KG1 (cell line): ENCODE measurements around the gene DBF4B.

Experiments used
- DNase-seq: peaks from one replicate; lab custom pipeline; 2025; lab: John Stamatoyannopoulos, UW

Gene DBF4B

GRCh38 chr17:44777394-44778348, 69.2 kb downstream of the DBF4B start:
- DNase-seq: no peak

GRCh38 chr17:44778656-44779210, 70.3 kb downstream of the DBF4B start:
- no peak for DNase-seq

- peak; percentile 77 for DNase-seq
Measured at GRCh38 chr17:44779211-44780025, 71.0 kb downstream of the DBF4B start.

- DNase-seq: no peak
Measured at GRCh38 chr17:44780161-44780560, 71.7 kb downstream of the DBF4B start.

- DNase-seq: no peak
Measured at GRCh38 chr17:44780845-44781480, 72.5 kb downstream of the DBF4B start.

- DNase-seq: no peak
Measured at GRCh38 chr17:44781551-44782325, 73.3 kb downstream of the DBF4B start.

GRCh38 chr17:44782326-44782850, 73.9 kb downstream of the DBF4B start:
- DNase-seq: no peak

- no peak for DNase-seq
Measured at GRCh38 chr17:44785921-44786320, 77.5 kb downstream of the DBF4B start.

GRCh38 chr17:44786551-44787081, 78.2 kb downstream of the DBF4B start:
- DNase-seq: no peak

GRCh38 chr17:44787271-44787940, 78.9 kb downstream of the DBF4B start:
- DNase-seq: no peak

GRCh38 chr17:44788139-44788538, 79.7 kb downstream of the DBF4B start:
- no peak for DNase-seq

- no peak for DNase-seq
Measured at GRCh38 chr17:44792276-44792675, 83.8 kb downstream of the DBF4B start.

- DNase-seq: no peak
Measured at GRCh38 chr17:44793885-44794842, 85.7 kb downstream of the DBF4B start.

GRCh38 chr17:44794851-44795413, 86.5 kb downstream of the DBF4B start:
- peak; percentile 11 for DNase-seq

- no peak for DNase-seq
Measured at GRCh38 chr17:44795421-44795820, 87.0 kb downstream of the DBF4B start.

- DNase-seq: no peak
Measured at GRCh38 chr17:44795928-44796327, 87.5 kb downstream of the DBF4B start.

- no peak for DNase-seq
Measured at GRCh38 chr17:44796731-44797130, 88.3 kb downstream of the DBF4B start.

- DNase-seq: no peak
Measured at GRCh38 chr17:44797802-44798201, 89.3 kb downstream of the DBF4B start.

GRCh38 chr17:44798356-44798755, 89.9 kb downstream of the DBF4B start:
- DNase-seq: no peak
